DMS 273 (cell line): ENCODE results near the gene DDX52.
A peak's percentile ranks its signal among the peaks of the same experiment; 100 is the strongest.

Source experiments
- DNase-seq: peaks from one replicate; lab custom pipeline; 2025; ENCODE audit not compliant: unreplicated experiment; lab: John Stamatoyannopoulos, UW

The DDX52 gene

GRCh38 chr17:37592291-37592690 lies 51.0 kb downstream of the DDX52 start:
- DNase-seq: no peak

DNA sequence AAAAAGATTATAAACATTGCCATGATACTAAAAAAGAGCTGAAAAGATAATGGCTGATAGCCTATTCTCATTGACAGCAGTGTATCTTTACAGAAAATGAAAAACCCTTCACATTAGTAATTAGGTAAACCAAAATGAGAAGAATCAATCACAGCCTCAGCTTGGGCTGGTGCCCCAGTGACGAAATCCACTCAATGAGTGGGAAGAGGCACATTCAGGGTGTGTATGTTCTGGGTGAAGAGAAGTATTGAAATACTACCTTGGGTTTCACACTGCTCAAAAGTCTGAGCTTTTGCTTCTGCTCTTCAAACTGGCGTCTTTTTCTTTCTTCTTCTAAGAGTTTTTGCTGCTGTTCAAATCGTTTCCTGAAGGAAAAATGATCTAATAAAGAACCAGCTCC lies 58.2 kb downstream of the DDX52 start:
- no peak for DNase-seq

GRCh38 chr17:37576281-37576680 lies 67.0 kb downstream of the DDX52 start:
- no peak for DNase-seq

DNA sequence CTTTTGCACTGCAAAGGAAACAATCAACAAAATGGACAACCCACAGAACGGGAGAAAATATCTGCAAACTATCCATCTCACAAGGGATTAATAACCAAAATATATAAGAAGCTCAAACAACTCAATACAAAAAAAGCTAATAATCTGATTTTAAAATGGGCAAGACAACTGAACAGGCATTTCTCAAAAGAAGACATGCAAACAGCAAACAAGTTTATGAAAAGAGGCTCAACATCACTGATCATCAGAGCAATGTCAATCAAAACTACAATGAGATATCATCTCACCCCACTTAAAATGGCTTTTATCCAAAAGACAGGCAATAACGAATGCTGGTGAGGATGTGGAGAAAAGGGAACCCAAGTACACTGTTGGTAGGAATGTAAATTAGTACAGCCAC lies 68.8 kb downstream of the DDX52 start:
- DNase-seq: no peak

DNA sequence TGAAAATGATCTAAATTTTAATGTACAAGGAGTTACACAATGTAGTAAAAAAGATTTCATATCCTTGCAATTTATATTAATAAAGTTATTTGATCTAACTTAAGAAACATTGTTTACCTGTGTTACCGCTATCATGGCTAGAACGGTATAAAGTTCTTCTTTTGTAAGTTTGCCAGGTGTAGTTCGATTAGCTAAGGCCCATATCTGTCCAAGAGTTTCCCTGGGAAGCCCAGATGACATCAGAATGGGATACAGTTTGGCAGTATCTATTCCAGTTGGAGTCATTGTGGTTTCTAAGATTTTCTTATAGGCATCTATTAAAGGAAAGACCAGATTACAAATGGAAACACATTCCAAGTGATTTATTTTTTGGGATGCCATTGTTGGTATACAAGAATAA lies 71.6 kb downstream of the DDX52 start:
- no peak for DNase-seq

GRCh38 chr17:37570527-37571093 lies 72.6 kb downstream of the DDX52 start:
- DNase-seq: peak; percentile 64

DNA sequence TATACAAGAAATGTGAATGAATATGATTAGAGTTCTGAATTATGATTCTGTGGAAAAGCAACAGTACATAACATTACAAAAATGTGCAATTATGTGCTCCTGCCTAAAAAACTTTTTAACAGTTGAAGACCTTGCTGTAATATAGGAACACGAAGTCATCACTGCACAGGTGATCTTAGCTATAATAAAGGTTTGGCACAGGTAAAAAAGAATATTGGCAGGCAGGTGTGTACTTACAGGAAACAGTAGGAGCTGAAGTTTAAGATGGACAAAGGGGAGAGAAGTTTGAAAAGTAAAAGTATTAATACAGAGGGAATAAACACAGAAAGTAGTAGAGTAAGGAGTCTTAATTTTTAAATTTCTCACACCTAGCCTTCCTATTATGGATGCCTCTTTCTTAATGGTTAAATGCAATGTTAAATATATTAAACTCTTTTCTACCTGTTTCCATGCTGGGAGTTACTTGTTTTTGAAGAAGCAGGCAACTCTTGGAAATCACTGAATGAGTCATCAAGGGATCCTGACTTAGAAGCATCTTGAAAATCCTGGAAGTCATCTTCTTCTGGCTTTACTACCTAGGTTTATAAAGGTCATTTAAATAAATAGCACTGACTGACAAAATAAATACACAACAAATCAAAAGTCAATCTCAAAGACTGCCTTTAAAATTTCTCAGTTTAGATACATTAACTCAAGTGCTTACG lies 74.7 kb downstream of the DDX52 start:
- no peak for DNase-seq

- no peak for DNase-seq
Measured at GRCh38 chr17:37567538-37567937, 75.7 kb downstream of the DDX52 start.

- no peak for DNase-seq
Measured at GRCh38 chr17:37567137-37567536, 76.1 kb downstream of the DDX52 start.

DNA sequence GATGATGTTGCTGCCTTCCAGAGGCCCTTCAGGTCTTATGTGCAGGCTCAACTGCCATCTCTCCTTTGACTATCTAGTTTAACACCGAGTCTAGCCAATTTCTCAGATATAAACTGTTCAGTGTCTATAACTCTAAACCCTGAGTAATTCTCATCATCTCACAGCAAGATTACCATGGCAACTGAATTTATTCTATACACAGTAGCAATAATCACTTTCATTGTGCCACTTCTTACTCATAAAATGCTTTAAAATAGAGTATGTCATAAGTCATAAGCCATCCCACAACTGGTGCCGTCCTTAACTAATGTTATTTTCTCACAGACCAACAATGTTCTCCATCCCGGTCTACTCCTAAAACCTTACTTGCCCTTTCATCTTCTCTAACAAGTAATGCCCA lies 79.0 kb downstream of the DDX52 start:
- no peak for DNase-seq

DNA sequence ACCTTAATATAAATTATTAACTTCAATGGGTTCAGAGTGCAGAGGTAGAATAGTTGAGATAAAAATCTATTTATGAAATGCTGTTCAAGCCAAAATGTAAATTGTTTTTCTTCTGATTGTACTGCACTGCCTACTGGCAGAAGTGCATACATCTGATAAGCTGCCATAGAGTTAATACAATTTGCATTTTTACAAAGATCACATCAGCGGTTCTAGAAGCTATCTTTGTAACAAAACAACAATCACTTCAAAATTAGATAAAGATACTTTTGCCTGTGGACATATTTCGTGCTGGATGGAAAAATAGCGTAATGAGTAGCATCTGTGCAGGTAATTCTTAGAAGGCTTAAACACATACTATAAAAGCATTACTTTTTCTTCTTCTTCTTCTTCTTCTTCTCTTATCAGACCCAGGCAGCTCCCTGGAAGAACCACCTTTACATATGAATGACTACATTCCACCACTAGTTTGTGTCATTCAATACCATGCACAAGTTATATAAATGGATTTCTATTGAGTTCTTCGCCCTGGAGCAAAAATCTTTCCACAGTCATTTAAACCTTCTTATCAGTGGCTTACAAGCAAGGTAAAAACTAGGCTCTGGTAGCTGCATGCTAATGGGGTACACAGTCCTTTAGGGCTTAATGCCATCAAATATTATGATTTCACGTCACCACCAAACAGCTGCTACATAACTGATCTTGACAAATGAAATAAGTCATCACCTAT lies 81.1 kb downstream of the DDX52 start:
- DNase-seq: no peak
